H9 (cell line): ENCODE data around the gene SEC24C. TPM values are rescaled to one million over a fixed set of nuclear protein-coding genes. Genes with fewer than 3 reads are reported as not detected.

Experiments
- DNase-seq: peaks from one replicate; pipeline ENCODE4 v3.0.0-alpha.2; 2017
- H2AFZ ChIP-seq: one replicate; pipeline ENCODE4 v1.6.1; 2013; ENCODE audit warnings: mild to moderate bottlenecking, low read length, control low read depth, moderate library complexity
- H2AK5ac ChIP-seq: 2 replicates; pipeline ENCODE4 v1.6.1; 2013; ENCODE audit warnings: low read length, control low read depth, mixed read lengths; ENCODE audit not compliant: insufficient read length
- H2BK120ac ChIP-seq: one replicate; pipeline ENCODE4 v1.6.1; 2013; ENCODE audit warnings: low read depth, mild to moderate bottlenecking, low read length, control low read depth, inconsistent platforms; ENCODE audit not compliant: poor library complexity, severe bottlenecking
- H2BK12ac ChIP-seq: 2 replicates; pipeline ENCODE4 v1.6.1; 2013; ENCODE audit warnings: low read length, control low read depth, mixed read lengths, low read depth; ENCODE audit not compliant: insufficient read length
- H2BK15ac ChIP-seq: 2 replicates; pipeline ENCODE4 v1.6.1; 2013; ENCODE audit warnings: low read depth, low read length, control low read depth
- H2BK20ac ChIP-seq: one replicate; pipeline ENCODE4 v1.6.1; 2013; ENCODE audit warnings: low read depth, mild to moderate bottlenecking, low read length, control low read depth, inconsistent platforms; ENCODE audit not compliant: poor library complexity, severe bottlenecking
- H2BK5ac ChIP-seq: 2 replicates; pipeline ENCODE4 v1.6.1; 2013; ENCODE audit warnings: low read length, control low read depth, mixed read lengths; ENCODE audit not compliant: insufficient read length
- H3K14ac ChIP-seq: 2 replicates; pipeline ENCODE4 v1.6.1; 2013; ENCODE audit warnings: low read length, control low read depth; ENCODE audit not compliant: insufficient read depth
- H3K18ac ChIP-seq: 2 replicates; pipeline ENCODE4 v1.6.1; 2013; ENCODE audit warnings: low read depth, mild to moderate bottlenecking, mixed read lengths, low read length, control low read depth; ENCODE audit not compliant: insufficient read length
- H3K23ac ChIP-seq: 2 replicates; pipeline ENCODE4 v1.6.1; 2013; ENCODE audit warnings: low read length, control low read depth, mixed read lengths, low read depth; ENCODE audit not compliant: insufficient read length
- H3K23me2 ChIP-seq: 2 replicates; pipeline ENCODE4 v1.6.1; 2013; ENCODE audit warnings: low read depth, mild to moderate bottlenecking, mixed read lengths, low read length, control low read depth; ENCODE audit not compliant: insufficient read length, poor library complexity, severe bottlenecking
- H3K27ac ChIP-seq: 2 replicates; pipeline ENCODE4 v1.5.1; 2013; ENCODE audit warnings: low read length, control low read depth, mixed read lengths, low read depth; ENCODE audit not compliant: insufficient read length
- H3K27me3 ChIP-seq: 2 replicates; pipeline ENCODE4 v1.6.1; 2013; ENCODE audit warnings: low read length, control low read depth, inconsistent platforms; ENCODE audit not compliant: insufficient read depth
- H3K4ac ChIP-seq: 2 replicates; pipeline ENCODE4 v1.6.1; 2013; ENCODE audit warnings: low read depth, mild to moderate bottlenecking, control low read depth, inconsistent platforms, low read length, moderate library complexity
- H3K4me1 ChIP-seq: 2 replicates; pipeline ENCODE4 v1.6.1; 2013; ENCODE audit warnings: low read length, control low read depth, inconsistent platforms; ENCODE audit not compliant: insufficient read depth
- H3K4me2 ChIP-seq: 2 replicates; pipeline ENCODE4 v1.6.1; 2013; ENCODE audit warnings: low read length, control low read depth, mixed read lengths; ENCODE audit not compliant: insufficient read length, insufficient read depth
- H3K56ac ChIP-seq: 2 replicates; pipeline ENCODE4 v1.6.1; 2013; ENCODE audit warnings: low read depth, mild to moderate bottlenecking, mixed read lengths, low read length, control low read depth; ENCODE audit not compliant: insufficient read length
- H3K79me1 ChIP-seq: 2 replicates; pipeline ENCODE4 v1.6.1; 2013; ENCODE audit warnings: low read depth, mild to moderate bottlenecking, moderate library complexity, low read length, control low read depth, inconsistent platforms; ENCODE audit not compliant: insufficient read depth, poor library complexity, severe bottlenecking
- H3K79me2 ChIP-seq: 2 replicates; pipeline ENCODE4 v1.6.1; 2013; ENCODE audit warnings: low read length, control low read depth, inconsistent platforms; ENCODE audit not compliant: insufficient read depth
- H3K9ac ChIP-seq: 2 replicates; pipeline ENCODE4 v1.6.1; 2013; ENCODE audit warnings: low read length, control low read depth, mixed read lengths; ENCODE audit not compliant: insufficient read length; ENCODE audit errors: extremely low read depth
- H3K9me3 ChIP-seq: one replicate; pipeline ENCODE4 v1.6.1; 2013; ENCODE audit warnings: low read depth, low read length, inconsistent platforms; ENCODE audit not compliant: control insufficient read depth
- H3T11ph ChIP-seq: one replicate; pipeline ENCODE4 v1.6.1; 2013; ENCODE audit warnings: mild to moderate bottlenecking, low read length, control low read depth, inconsistent platforms
- H4K20me1 ChIP-seq: one replicate; pipeline ENCODE4 v1.6.1; 2013; ENCODE audit not compliant: control insufficient read depth, insufficient read length, insufficient read depth
- H4K5ac ChIP-seq: 2 replicates; pipeline ENCODE4 v1.6.1; 2013; ENCODE audit warnings: low read depth, mild to moderate bottlenecking, mixed read lengths, low read length, control low read depth; ENCODE audit not compliant: insufficient read length
- H4K8ac ChIP-seq: replicated peaks from 2 replicates; pipeline ENCODE4 v1.6.1; 2013; ENCODE audit warnings: low read length, control low read depth, mixed read lengths, low read depth; ENCODE audit not compliant: insufficient read length
- H4K91ac ChIP-seq: 2 replicates; pipeline ENCODE4 v1.6.1; 2013; ENCODE audit warnings: low read depth, mild to moderate bottlenecking, moderate library complexity, mixed read lengths, low read length, control low read depth; ENCODE audit not compliant: insufficient read length
- H3K27ac Mint-ChIP-seq, 3 experiments: 2 replicates in 2 of 3; 3 replicates in 1 of 3; pipeline ENCODE4 v1.8.0; 2020 to 2021; ENCODE audit warnings: mixed read lengths in 3 of 3, mild to moderate bottlenecking in 1 of 3, moderate library complexity in 1 of 3
- H3K27me3 Mint-ChIP-seq: 2 replicates; pipeline ENCODE4 v1.8.0; 2021; ENCODE audit warnings: low read depth, mild to moderate bottlenecking, moderate library complexity, mixed read lengths
- H3K36me3 Mint-ChIP-seq, 3 experiments: 2 replicates in 2 of 3; 3 replicates in 1 of 3; pipeline ENCODE4 v1.8.0; 2020 to 2021; ENCODE audit warnings: low read depth in 3 of 3, mixed read lengths in 3 of 3; ENCODE audit not compliant: insufficient read depth in 1 of 3
- H3K4me1 Mint-ChIP-seq, 2 experiments: 2 replicates each; pipeline ENCODE4 v1.8.0; 2020; ENCODE audit warnings: mixed read lengths in 2 of 2
- H3K4me3 Mint-ChIP-seq, 2 experiments: 2 replicates in 1 of 2; 3 replicates in 1 of 2; pipeline ENCODE4 v1.8.0; 2020 to 2021; ENCODE audit warnings: mild to moderate bottlenecking in 2 of 2, mixed read lengths in 2 of 2, moderate library complexity in 1 of 2
- H3K9me3 Mint-ChIP-seq, 2 experiments: 2 replicates in 1 of 2; 3 replicates in 1 of 2; pipeline ENCODE4 v1.8.0; 2020; ENCODE audit warnings: mild to moderate bottlenecking in 2 of 2, mixed read lengths in 2 of 2, moderate library complexity in 1 of 2
- CTCF ChIP-seq: fragments of 200-600 bp; sonication (generic); conservative IDR thresholded peaks from 3 replicates; pipeline ENCODE4 v1.8.0; 2021; ENCODE audit warnings: antibody characterized with exemption, mild to moderate bottlenecking
- WGBS: extraction: QIAGEN DNeasy Blood & Tissue Kit; methylation state at CpG from one replicate; pipeline ENCODE4 v1.1.7; 2013; ENCODE audit warnings: missing lambda C conversion rate, low lambda C conversion rate, mixed read lengths; ENCODE audit not compliant: insufficient read length; ENCODE audit errors: extremely low coverage; 5-methylcytosine and 5-hydroxymethylcytosine counted together
- total RNA-seq: library from RNA; stranded (reverse); gene quantifications from 2 replicates; pipeline ENCODE4 v1.2.1, GENCODE V29; 2021

Gene SEC24C
- total RNA-seq, 1 experiment from 2014 or later, result 62.4 TPM

GRCh38 chr10:73790886-73791625 is 46.9 kb downstream of the SEC24C start:
- H3K27me3 Mint-ChIP-seq, result no peaks in the 10 kb centered on the region
- Histone ChIP-seq H3K4me1 (peaks cover 2% of the 10 kb centered on the region; the same call in 1 of the 2 replicates), H3K23ac (no peak overlapping the region), H4K8ac (no peak overlapping the region), H4K5ac (no peak overlapping the region), H4K20me1 (no peaks in the 10 kb centered on the region), H3K23me2 (peaks cover 5% of the 10 kb centered on the region), H3K27ac (no peak overlapping the region), H3K56ac (no peak overlapping the region), H2BK20ac (no peak overlapping the region), H2BK12ac (no peak overlapping the region), H3K27me3 (no peaks in the 10 kb centered on the region), H3K14ac (no peak overlapping the region; the same call in 1 of the 2 replicates), H3K79me2 (peaks cover 4% of the 10 kb centered on the region; the same call in 1 of the 2 replicates), H2BK15ac (no peak overlapping the region), H3K4me2 (no peak overlapping the region), H3K9ac (no peak overlapping the region), H3T11ph (no peak overlapping the region), H3K9me3 (no peaks in the 10 kb centered on the region), H3K79me1 (no peaks in the 10 kb centered on the region), H3K4ac (no peak overlapping the region), H2BK120ac (no peak overlapping the region), H4K91ac (no peak overlapping the region), H2AK5ac (no peak overlapping the region), H3K18ac (no peak overlapping the region), H2BK5ac (no peak overlapping the region), H2AFZ (no peak overlapping the region)
- H3K4me1 Mint-ChIP-seq, result peaks cover 7 to 10% of the 10 kb centered on the region in 2 experiments
- no CpG with 5 or more reads among the region's 22 CpGs for WGBS
- no peak overlapping the region for H3K4me3 Mint-ChIP-seq
- no peak for DNase-seq
- H3K36me3 Mint-ChIP-seq, result peaks cover 27 to 54% (median 38%) of the 10 kb centered on the region in 3 experiments; a peak in 6 of 7 replicates
- no peak for TF ChIP-seq CTCF
- no peak overlapping the region for H3K27ac Mint-ChIP-seq
- H3K9me3 Mint-ChIP-seq, result no peaks in the 10 kb centered on the region
